Measurements from ENCODE around the gene ATXN1.
A peak's percentile ranks its signal among the peaks of the same experiment; 100 is the strongest.

ATXN1 gene

DNA sequence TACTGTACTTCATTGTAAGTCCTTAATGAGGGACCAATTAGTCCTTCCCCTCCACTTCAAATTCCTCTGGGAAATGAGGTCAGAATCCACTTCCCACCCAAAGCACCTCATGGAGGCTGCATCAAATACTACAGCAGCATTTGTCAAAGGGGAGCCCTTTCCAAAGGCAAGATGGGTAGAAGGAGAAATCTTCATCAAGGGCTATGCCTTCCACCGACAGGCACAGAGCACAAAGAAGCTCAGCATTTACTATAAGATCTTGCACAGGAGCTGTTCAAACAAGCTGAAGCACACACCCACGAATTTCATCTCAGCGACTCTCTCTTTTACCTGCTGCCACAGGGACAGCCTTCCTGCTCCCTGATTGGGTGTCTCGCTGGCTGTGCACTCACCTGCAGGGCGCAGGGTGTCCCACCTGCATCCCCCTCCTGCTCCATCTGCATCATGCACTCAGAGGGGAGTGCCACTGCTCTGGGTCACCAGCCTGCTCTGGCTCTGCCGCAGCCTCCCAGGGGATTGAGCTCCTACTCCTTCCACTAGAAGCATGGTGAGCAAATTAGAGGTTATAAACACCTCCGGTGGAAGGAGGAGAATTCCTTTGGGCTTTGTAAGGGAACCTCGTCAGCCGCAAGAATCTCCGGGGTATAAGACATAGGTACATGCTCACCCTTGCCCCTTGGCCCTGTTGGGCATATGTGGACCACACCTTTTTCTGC is 164.5 kb downstream of the ATXN1 start:
- no peak for DNase-seq

DNA sequence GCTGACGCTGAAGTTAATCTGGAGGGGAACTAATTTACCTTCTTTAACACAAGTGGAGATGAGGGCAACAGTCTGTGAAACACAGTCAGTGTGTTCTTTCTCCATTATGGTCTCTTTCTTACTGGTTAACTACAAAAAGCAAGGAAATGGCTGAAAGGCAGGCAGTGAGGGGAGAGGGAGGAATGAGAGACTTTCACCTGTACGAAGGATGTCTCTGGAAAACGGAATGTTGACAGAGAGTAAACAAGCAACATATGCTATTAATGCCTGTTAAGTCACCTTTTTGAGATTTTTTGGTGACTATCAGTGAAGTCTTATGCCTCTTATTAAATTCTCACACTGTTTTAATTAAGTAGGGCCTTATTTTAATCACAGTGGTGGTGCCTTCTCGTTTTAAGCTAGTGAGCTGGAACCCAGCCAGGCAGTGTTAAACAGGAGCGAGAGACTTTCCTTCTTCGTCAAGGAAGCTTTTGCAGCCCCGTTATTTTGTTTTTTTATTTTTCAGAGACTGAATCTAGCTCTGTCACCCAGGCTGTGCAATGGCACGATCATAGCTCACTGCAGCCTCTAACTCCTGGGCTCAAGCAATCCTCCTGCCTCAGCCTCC is 165.6 kb downstream of the ATXN1 start:
- DNase-seq = no peak

DNA sequence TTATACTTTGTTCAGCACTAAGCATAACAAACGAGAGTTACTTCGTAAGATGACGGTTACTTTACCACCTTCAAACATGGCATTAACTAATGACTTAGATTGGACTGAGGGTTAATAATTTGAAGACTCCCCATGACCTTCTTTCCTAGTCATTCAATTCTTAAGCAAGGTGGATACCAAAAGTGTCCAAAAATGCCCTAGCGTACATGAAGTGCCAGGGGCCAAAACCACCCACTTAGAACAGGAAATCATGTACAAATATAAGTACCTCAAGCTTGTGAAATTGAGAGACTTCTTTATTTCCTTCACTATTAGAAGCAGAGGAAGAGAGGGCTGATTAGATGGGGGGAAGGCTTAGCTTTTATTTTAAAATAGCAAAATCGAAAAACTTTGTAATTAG is 166.4 kb downstream of the ATXN1 start:
- no peak for DNase-seq

DNA sequence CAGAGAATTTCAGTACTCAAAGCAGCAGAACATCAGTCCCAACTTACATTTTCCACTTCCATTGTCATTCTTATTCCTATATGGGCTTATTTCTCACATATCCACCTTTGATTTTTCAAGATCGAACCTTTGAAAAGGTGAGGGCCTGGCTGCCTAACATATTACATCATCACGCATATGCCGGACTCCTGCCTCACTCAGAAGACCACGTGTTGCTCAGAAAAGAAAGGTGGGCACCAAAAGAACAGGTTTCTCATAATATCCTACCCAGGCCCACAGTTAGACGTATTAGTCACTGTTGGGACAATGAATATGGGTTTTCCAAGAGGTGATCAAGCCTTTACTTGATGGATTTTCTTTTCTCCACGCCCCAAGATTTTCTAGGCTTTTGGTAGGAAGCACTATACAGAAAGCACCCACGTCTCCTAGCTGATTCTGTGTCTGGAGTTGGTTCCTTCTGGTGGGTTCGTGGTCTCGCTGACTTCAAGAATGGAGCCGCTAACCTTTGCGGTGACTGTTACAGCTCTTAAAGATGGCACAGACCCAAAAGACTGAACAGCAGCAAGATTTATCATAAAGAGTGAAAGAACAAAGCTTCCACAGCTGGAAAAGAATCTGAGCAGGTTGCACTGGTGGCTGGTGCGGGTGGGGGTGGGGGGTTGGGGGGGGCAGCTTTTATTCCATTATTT is 168.9 kb downstream of the ATXN1 start:
- peak; percentile 39 for DNase-seq

DNA sequence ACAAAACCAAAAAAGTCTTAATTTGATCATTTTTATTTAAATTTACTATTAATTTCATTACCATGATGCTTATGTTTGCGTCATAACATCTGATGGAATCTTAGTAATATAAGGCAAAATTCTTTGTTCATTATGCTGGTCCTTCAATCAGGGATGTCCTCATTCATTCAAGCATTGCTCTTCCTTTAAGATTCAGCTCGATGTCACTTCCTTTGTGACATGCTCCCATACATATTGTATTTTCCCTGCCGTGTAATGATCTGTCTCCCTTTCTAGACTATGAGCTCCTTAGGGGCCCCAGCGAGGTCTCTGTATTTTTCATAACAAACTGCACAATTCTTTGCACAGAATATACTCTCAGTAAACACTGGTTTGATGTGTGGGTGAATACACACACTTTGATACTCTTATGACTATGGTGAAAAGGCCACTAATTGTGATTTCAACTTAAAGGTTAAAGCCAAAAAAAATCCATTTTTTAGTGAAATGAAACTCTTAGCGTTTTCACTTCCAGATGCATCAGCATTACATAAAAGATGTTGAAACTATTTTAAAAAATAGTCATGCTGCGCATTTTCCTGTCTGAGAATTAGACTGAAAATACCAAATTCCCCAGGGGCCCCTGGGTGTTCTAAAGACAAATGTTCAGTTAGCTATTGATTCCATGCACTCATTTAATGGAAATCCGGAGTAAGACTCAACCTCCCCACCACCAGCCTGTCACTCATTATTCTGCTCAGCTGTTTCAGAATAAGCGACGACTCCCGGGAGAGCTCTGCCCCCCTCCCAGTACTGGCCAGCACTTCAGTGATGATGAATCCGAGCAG is 169.7 kb downstream of the ATXN1 start:
- DNase-seq = no peak

DNA sequence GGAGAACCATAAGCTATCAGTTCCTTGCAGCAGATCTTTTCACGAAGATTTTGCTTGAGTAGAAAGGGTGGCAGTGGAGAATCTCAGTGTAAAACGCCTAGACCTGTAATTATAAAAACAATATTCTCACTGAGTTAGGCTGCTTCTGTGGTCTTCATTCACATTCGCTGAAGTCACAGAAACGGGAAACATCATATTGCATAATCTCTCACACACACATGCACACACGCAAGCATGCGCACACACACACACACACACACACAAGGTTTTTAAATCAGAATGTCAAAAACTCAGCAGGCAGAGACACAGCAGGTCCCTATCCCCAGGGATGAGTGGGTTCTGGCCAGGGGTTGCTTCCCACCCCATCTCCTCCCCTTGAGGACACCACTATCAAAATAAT is 175.5 kb downstream of the ATXN1 start:
- DNase-seq = no peak

DNA sequence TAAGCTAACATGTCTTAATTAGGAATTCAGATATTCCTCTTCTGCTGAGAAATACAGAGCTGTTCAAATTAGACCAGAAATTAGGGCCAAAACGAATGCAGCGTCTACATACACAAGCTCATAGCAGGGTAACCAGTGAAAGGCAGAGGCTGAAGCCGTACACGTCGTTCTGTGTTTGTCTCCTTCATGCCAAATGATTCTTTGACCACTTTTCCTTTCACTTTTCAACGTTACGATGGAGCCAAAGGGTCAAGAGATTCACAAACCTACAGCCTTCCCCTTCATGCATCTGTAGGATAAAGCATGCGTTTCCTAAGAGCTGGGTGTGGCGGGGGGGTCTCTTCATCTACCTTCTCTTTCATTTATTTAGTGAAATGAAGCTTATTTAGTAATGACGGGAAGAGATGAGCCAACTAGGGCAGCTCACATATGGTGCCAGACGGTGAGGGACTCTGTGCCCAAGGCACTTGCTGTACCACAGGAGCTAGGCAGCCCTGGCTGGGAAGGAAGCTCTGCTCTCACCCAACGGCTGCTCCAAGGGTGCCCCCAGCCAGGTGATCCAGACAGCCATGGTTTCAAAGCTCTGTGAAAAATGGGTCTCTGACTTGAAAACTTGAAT is 178.0 kb downstream of the ATXN1 start:
- DNase-seq = peak; percentile 55

DNA sequence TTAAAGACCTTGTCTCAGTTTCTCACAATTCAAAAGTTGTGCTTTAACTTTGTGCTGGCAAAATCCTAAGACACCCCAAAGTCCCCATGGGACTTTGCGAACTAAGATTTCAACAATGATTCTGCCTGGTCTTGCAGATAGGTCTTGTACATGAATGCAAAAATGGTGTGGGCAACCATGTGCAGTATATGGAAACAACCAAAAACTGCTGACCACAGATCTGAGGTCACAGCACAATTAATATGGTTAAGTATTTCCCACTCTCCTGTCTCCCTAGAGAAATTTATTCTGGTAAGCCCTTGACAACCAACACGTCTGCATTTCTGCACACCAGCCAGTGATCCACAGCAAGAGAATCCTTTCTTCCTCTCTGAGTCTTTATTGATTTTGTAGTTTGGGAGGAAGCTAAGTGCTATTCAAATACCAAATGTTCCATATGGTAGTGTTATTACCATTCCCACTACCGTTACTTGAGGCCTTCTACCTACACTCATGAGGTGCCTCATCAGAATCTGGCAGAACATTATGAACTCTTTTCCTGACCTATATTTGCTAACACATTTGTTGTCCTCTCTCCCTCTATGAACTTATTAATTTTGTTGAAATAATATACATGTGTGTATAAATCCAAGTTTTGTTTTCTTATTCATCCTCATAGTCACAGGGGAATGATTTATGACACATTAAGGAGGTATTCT is 178.7 kb downstream of the ATXN1 start:
- DNase-seq = no peak

DNA sequence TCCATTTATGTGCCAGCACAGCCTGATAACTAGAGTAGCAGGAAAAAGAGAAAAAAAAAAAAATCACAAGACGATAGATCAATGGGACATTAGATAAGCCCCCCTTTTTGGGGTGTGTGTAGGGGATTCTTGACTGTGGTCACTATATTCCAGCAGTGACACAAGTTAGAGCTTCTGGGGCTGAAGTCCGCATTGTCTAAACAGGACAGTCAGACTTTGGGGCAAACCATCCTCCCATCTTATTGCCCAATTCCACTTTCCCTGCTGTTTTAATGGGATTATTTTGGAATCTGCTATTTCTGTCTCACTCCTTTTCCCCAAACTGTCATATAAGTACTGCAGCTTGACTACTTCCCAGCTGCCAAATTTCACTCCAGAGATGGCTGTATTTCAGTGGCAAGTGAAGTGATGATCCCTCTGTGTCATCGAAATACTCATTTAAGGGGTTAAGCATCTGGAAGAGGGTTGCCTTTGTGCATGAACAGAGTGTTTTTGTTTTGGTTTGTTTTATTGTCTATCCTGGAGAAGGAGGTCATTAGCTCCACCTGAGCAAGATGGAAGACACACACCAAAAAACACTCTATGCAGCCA is 182.5 kb downstream of the ATXN1 start:
- no peak for DNase-seq

DNA sequence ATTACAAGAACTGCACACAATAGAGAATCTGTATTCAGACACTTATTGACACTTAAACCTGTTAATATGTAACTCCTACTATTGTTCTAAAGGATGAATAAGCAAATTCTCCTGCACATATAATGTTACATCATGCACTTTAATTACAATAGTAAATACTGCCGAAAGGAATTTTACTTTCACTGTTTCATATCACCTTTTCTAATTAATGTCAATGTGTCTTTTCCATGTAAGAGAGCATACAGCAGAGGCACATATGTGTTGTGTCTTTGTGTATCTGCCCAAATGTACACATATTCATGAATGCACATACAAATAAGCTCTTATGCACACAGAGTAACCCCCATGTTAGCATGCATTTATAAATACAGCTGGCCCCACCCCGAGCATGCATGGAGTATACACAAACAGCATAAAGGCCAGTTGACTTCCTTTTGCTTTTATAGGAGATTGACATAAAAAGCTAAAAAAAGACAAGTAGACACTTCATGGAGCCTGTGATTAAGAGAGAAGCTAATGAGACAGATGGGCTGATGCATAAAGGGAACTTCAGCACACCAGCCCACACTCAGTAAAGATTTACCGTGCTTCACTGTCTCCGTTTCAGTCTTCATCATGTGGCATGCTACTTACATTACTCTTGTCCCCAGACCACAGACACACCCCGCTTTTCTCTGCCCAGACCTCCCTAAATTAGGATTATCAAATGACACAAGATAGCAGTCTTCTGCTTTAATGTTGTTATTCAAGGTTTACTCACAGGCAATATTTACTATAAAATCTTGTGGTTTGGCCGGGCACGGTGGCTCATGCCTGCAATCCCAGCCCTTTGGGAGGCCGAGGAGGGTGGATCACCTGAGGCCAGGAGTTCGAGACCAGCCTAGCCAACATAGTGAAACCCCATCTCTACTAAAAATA is 184.6 kb downstream of the ATXN1 start:
- DNase-seq = no peak

DNA sequence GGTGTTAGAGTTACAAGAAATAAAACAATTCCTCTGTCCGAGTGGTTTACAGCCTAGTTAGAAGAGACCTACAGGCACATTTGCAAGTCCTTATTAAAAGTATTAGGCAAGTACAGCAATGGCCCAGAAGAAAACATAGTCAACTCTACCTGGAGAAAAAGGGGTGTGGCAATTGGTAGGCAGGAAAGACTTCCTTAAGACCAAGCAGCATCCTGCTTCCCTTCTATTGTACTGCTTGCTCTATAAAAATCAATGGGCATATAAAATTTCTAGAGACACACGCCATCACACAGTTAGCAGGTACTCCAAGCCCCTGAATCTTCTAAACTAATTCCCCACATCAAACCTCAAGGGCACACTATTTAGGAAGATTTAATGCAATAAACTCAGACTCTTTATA is 185.6 kb downstream of the ATXN1 start:
- DNase-seq = no peak

DNA sequence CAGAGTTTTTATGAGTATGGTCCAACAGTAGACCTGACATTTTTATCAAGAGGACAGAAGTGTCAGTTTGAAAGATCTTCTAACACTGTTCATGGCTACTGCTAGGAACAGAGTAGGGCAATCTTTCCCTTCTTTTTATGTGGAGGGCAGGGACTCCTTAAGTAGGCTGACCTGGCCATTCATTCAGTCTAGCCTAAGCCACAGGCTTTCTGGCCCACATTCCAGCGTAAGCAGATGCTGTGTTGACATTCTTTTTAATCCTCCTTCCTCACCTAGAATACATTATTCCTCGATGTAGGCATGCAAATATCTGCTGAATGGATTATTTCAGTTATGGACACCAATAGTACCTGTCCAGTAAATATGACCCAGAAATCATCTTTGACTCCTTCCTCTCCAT is 188.3 kb downstream of the ATXN1 start:
- DNase-seq = no peak

DNA sequence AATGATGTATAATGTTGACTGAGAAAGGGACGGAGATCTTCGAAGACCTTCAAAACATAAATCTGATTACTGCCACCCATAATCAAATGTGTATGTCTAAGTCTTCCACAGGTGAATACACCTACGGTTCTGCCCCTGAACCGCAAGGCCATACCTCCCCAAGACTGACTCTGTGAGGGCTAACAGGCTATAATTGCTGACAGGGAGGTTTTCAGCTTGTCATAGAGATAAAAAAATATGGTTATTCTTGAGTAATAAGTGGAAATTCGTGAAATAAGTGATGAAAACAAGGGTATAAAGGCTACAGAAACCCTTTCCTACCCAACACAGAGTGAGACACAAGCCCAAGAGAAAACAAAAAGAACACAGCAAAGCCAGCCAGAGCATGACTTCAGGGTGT is 188.9 kb downstream of the ATXN1 start:
- no peak for DNase-seq

DNA sequence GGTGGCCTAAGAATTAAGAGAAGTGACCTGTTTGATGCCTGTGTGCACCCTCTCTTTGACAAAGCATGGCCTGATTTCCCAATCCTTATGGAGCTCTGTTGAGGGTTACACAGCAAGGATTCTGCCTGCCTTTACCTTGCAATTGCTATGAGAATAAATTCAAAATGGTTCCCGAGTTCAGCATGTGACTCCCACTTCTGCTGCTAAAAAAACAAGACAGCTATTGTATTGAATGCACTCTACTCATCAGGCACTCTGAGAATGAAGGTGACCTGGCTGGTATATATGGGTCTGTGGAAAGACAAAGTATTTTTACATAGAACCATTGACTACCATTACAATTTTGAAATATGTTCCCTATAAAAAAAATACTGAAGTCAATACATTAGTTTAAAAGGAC is 190.3 kb downstream of the ATXN1 start:
- DNase-seq = no peak

DNA sequence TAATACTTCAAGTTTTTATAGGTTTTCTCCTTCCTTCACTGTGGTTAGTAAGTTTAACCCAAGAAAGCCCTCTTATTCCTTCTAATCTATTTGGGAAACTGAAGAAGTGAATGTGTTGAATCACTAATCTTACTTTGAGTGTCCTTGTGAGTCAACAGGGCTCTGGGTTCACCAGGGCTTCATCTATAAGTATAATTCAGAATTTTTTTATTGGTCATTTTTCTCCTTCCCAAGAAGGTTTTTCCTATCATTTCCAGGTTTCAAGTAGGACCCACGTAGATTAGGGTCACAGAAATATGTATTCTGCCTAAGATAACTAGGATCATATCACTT is 191.1 kb downstream of the ATXN1 start:
- no peak for DNase-seq

DNA sequence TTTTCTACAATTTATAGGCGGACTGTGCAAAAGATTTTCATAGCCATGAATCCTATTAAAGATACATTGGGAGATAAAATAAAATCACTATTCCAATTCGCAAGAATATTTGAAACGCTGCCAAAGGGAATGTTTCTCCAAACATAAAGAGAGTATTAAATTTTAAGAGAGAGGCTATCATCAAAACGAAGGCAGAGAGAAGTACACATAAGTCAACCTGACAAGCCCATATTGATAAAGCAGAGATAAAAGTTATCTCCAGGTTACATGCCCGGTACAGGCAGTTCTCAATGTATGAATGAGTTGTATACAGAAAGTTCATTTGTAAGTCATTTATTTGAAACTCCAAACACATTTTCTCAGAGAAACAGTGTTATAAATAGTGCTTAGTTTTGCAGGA is 193.1 kb downstream of the ATXN1 start:
- no peak for DNase-seq

DNA sequence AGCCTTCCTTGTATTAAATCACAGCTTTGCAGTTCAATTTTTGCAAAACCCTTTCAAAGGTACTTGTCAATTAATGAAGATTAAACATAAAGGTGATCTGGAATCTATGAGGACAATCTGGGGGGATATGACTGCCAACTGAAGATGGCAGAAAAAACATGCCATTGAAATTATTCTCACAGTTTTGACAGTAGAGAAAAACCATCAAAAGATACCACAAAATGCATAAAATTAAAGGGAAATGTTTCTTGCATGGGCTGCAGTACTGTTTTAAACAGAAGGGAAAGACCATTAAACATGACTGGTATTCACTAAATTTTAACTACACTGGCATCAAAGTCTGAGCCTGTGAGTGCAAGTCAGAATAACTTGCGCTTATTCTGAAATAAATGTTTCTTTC is 194.2 kb downstream of the ATXN1 start:
- DNase-seq = no peak

DNA sequence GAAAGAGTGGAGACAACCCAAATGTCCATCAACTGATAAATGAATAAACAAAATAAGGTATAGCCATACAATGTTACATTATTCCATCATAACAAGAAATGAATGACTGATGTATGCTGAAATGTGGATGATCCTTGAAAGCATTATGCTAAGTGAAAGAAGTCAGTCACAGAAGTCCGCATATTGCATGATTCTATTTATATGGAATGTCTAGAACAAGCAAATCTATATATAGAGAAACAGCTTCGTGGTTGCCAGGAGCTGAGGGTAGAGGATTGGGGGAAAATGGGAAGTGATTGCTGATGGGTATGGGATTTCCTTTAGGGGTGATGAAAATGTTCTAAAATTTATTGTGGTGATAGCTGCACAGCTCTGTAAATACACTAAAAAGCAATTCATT is 196.8 kb downstream of the ATXN1 start:
- no peak for DNase-seq

DNA sequence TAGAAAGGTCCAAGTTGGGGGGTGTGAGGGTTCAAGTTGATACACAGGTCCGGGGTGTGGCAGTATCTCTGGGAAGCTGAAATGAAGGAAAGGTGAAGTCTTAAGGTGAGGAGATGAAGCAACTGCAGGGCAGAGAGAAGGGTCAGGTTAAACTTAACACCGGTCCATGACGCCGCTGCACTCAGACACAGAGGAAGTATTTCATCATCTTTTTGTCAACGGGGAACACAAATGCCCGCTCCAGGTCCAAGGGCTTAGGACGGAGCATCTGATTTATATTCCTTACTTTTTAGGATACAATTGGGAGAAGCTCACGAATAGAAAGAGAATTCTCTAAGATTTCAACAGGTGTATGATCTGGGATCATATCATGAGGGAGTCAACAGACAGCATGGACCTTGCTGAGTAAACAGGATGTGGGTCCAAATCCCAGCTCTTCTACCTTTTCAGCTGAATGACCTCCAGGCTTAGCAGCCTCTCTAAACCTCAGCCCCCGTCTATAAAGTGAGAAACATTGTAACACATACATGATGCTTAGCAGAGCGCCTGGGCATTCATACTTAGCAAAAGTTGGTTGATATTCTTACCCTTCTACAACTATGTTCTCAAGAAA is 197.5 kb downstream of the ATXN1 start:
- DNase-seq = no peak

DNA sequence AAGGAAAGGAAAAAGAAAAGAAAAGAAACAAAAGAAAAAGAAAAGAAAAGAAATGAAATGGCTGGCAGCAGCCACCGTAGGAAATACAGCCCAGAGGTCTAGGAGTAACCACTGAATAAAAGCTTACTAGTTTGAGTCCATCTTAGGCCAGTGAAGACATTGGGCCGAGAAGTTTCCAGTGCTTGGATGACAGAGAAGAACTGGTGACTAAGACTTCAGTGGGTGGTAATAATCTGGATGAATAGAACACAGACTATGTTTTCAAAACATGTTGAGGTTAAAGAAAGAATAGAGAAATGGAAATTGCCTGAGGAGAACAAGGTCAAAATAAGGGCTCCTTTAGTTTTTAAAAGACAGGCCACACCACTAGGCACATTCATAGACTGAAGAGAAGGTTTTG is 198.8 kb downstream of the ATXN1 start:
- DNase-seq = no peak

DNA sequence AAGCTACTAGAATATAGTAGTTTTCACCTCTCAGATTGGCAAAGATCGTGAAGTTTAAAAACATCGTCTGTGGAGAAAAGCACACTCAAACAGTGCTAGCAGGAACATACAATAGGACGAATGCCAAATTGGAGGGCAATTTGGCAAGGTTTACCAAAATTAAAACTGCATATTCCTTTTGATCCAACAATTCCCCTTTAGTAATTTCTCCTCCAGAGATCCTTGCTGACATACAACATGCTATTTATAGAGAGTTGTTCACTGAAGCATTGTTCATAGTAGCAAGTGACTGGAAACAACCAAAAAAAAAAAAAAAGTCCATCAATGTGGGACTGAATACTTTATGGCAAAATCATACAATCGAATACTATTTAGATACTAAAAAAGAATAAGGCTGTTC is 202.2 kb downstream of the ATXN1 start:
- DNase-seq = peak; percentile 43

All from midbrain (tissue), 1 donor.